Heart left ventricle (tissue), 16 donors: ENCODE data around the gene UBN2. TPM values are rescaled to one million over a fixed set of nuclear protein-coding genes. Genes with fewer than 3 reads are reported as not detected.

ENCODE experiments used
- ATAC-seq, 4 donors: fragments of 200-7000 bp; cut with Tn5 transposase; one replicate each; pipeline ENCODE4 v1.9.1; 2020 to 2022; ENCODE audit warnings: moderate library complexity in 4 of 4, mild to moderate bottlenecking in 3 of 4, moderate number of reproducible peaks in 1 of 4
- DNase-seq, 5 donors: peaks; one replicate each; pipeline ENCODE4 v3.0.0-alpha.2; 2020
- H3K27ac ChIP-seq, 12 donors: fragments of 200-600 bp; sonication (generic) in 4 of 12; one replicate each; pipeline versions ENCODE4 v1.5.0 to v1.8.0; 2016 to 2022; ENCODE audit warnings: mild to moderate bottlenecking in 2 of 12
- H3K27me3 ChIP-seq, 9 donors: fragments of 200-600 bp; sonication (generic) in 2 of 9; one replicate each; pipeline versions ENCODE4 v1.5.1 to v1.8.0; 2016 to 2022; ENCODE audit warnings: mild to moderate bottlenecking in 3 of 9
- H3K36me3 ChIP-seq, 9 donors: fragments of 200-600 bp; sonication (generic) in 2 of 9; one replicate each; pipeline versions ENCODE4 v1.5.0 to v1.8.0; 2018 to 2022; ENCODE audit warnings: mild to moderate bottlenecking in 2 of 9
- H3K4me1 ChIP-seq, 12 donors: fragments of 200-600 bp; sonication (generic) in 4 of 12; one replicate each; pipeline versions ENCODE4 v1.5.0 to v1.8.0; 2016 to 2022; ENCODE audit warnings: mild to moderate bottlenecking in 3 of 12
- H3K4me3 ChIP-seq, 12 donors: fragments of 200-600 bp; sonication (generic) in 4 of 12; one replicate each; pipeline versions ENCODE4 v1.5.0 to v1.8.0; 2017 to 2022; ENCODE audit warnings: mild to moderate bottlenecking in 9 of 12, moderate library complexity in 4 of 12
- H3K9me3 ChIP-seq, 12 donors: fragments of 200-600 bp; sonication (generic) in 4 of 12; one replicate each; pipeline versions ENCODE4 v1.5.0 to v1.8.0; 2016 to 2022; ENCODE audit warnings: mild to moderate bottlenecking in 1 of 12
- POLR2A ChIP-seq, 2 donors: fragments of 450-650 bp; IDR thresholded peaks; one replicate each; pipeline ENCODE4 v1.6.1; 2017; ENCODE audit warnings: antibody characterized with exemption in 2 of 2, mild to moderate bottlenecking in 2 of 2, moderate library complexity in 2 of 2
- WGBS, 4 donors: extraction: QIAGEN DNeasy Blood & Tissue Kit in 2 of 4; methylation state at CpG; one replicate each; pipeline versions ENCODE4 v1.1.5 to v1.1.7; 2013 to 2018; 5-methylcytosine and 5-hydroxymethylcytosine counted together
- intact Hi-C, 10 donors: fragments of 100-400 bp; cut with DNase I; formaldehyde crosslinking; loops; one replicate each; pipeline versions ENCODE4 v1.11.1 to v1.14.2; 2022
- polyA plus RNA-seq, 2 donors: library from polyadenylated mRNA; stranded (reverse); fragments of 200-250 nt; gene quantifications; one replicate each; pipeline ENCODE4 v1.2.3, GENCODE V29; 2013
- total RNA-seq, 9 donors: library from RNA; depleted of rRNA in 2 of 9; stranded (reverse); fragments of >200 nt in 2 of 9; fragmentation: NEBNext Ultra II Directional in 3 of 9; extraction: Animal tissue kit (Norgen Biotek cat#: 25700) in 3 of 9; gene quantifications; one replicate each; pipeline versions ENCODE4 v1.1.0 to v1.2.4, GENCODE V29; 2016 to 2023
- TF ChIP-seq, protein P1 (sequence below), 12 donors: fragments of 200-600 bp; sonication (generic) in 4 of 12; IDR thresholded peaks; one replicate each; pipeline versions ENCODE4 v1.5.0 to v1.8.0; 2018 to 2022; ENCODE audit warnings: antibody characterized with exemption in 12 of 12, mild to moderate bottlenecking in 5 of 12
- donor health status: ischemic (EF 13 %, LVEDD 7.1; RV severe dilation, severe dysfunction).
- donor health status: healthy with polysubstance abuse.
- donor health status: DM: no; HTN: yes; CAD: no.
- donor health status: DM: no; HTN: no; CAD: no.
- donor health status: ischemic (EF 25% LVEDD 6.9; RV normal size, moderate dysfunction).
- donor health status: ischemic (EF 25% LVEDD 5.7; RV mildly dilated, moderate dysfunction).
- donor health status: healthy.
- donor health status: DM: yes; HTN: yes; CAD: no.
- donor health status: ischemic (EF 35%, LVEDD 5.7; RV mildly dilated, moderate dysfunction).
- donor health status: nonischemic (EF 11% LVEDD 7.7; RV severe dilation, severe dysfunction).
- donor health status: DM: yes; HTN: yes; CAD: no.
- donor health status: PGD.
- donor health status: ischemic (EF 29% LVEDD 5.4; RV normal size, mild dysfunction).
- donor health status: nonischemic (EF 23%, LVEDD 6.1; RV moderate dilation, normal function).

UBN2 gene
- total and polyA plus RNA-seq, 11 donors: 3.3 to 26.9 (median 16.2) TPM

DNA sequence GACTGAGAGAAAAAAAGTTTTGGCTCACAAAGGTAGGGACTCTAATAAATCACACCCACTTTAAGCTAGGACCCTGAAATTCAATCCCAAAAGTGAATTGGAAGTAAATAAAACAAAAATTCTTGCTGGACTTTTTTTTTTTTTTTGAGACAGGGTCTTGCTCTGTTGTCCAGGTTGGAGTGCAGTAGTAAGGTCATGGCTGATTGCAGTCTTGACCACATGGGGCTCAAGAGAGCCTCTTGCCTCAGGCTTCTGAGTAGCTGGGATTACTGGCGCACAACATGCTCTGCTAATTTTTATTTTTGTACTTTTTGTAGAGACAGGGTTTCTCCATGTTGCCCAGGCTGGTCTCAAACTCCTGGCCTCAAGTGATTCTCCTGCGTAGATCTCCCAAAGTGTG is 123.7 kb downstream of the UBN2 start:
- peaks cover 0 to 16% (median 5%) of the 10 kb centered on the region in 9 donors for H3K36me3 ChIP-seq
- no peak for ATAC-seq
- no peaks in the 10 kb centered on the region for H3K27me3 ChIP-seq
- no peak for DNase-seq
- no peaks in the 10 kb centered on the region for H3K9me3 ChIP-seq
- peaks cover 0 to 12% (median 2%) of the 10 kb centered on the region in 12 donors for H3K4me1 ChIP-seq
- 96 to 98% (median 97%) methylated on average over 2 of the region's 2 CpGs for WGBS, 4 donors
- TF ChIP-seq POLR2A (IDR thresholded peaks at IDR 0.05): no peak
- TF ChIP-seq, protein P1, sequence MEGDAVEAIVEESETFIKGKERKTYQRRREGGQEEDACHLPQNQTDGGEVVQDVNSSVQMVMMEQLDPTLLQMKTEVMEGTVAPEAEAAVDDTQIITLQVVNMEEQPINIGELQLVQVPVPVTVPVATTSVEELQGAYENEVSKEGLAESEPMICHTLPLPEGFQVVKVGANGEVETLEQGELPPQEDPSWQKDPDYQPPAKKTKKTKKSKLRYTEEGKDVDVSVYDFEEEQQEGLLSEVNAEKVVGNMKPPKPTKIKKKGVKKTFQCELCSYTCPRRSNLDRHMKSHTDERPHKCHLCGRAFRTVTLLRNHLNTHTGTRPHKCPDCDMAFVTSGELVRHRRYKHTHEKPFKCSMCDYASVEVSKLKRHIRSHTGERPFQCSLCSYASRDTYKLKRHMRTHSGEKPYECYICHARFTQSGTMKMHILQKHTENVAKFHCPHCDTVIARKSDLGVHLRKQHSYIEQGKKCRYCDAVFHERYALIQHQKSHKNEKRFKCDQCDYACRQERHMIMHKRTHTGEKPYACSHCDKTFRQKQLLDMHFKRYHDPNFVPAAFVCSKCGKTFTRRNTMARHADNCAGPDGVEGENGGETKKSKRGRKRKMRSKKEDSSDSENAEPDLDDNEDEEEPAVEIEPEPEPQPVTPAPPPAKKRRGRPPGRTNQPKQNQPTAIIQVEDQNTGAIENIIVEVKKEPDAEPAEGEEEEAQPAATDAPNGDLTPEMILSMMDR (IDR thresholded peaks at IDR 0.05): no peak
- intact Hi-C loops: no loop called here
- H3K27ac ChIP-seq: no peak overlapping the region
- H3K4me3 ChIP-seq: no peak overlapping the region

DNA sequence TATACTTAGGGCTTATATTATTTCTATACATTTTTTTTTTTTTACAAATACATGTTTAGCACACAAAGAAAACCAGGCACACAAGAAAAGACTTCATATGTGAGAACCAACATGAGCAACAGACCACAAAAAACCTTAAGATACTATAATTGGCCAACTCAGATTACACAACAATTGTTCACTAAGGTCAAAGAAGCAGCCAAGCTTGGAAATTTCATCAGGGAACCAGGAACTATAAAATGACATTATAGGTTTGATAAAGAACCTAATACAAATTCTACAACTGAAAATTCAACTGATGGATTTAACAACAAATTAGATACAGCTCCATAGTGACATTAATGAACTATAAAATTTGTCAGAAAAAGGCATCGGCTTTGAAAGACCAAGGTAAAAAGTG is 124.3 kb downstream of the UBN2 start:
- intact Hi-C loops: no loop called here
- no peak for DNase-seq
- ATAC-seq: no peak
- H3K9me3 ChIP-seq: no peaks in the 10 kb centered on the region
- H3K4me1 ChIP-seq: peaks cover 0 to 12% (median 2%) of the 10 kb centered on the region in 12 donors
- no peak overlapping the region for H3K27ac ChIP-seq
- no peaks in the 10 kb centered on the region for H3K27me3 ChIP-seq
- H3K4me3 ChIP-seq: no peak overlapping the region
- H3K36me3 ChIP-seq: peaks cover 0 to 16% (median 2%) of the 10 kb centered on the region in 9 donors
- TF ChIP-seq, protein P1 (IDR thresholded peaks at IDR 0.05): no peak
- TF ChIP-seq POLR2A (IDR thresholded peaks at IDR 0.05): no peak
- WGBS, 4 donors: 97 to 98% (median 98%) methylated on average over 1 of the region's 1 CpG

Other genes with a start within 250 kb of the UBN2 start
- 1 to 10 TPM; 1.3 to 4.8 (median 2.1) TPM for gene KIAA1549, start 249.8 kb upstream of the UBN2 start, total RNA-seq
- gene KIAA1549, start 249.8 kb upstream of the UBN2 start, polyA plus RNA-seq: 1 to 10 TPM in 1 of 2 donors, under 1 TPM in 1; 0.91 to 1.4 TPM
- 1 to 10 TPM; 1.7 to 6.2 (median 3.7) TPM for gene ZC3HAV1L, start 195.2 kb upstream of the UBN2 start, total RNA-seq
- under 1 TPM; 0.46 to 0.80 TPM for gene ZC3HAV1L, start 195.2 kb upstream of the UBN2 start, polyA plus RNA-seq
- gene ZC3HAV1, start 121.5 kb upstream of the UBN2 start, total RNA-seq: 10 to 100 TPM in 4 of 9 donors, 1 to 10 TPM in 5; 5.2 to 31.9 (median 8.4) TPM
- gene ZC3HAV1, start 121.5 kb upstream of the UBN2 start, polyA plus RNA-seq: 1 to 10 TPM; 2.8 to 3.9 TPM
- 10 to 100 TPM; 19.0 to 60.0 (median 33.8) TPM for gene FMC1, start 110.1 kb downstream of the UBN2 start, total RNA-seq
- gene FMC1, start 110.1 kb downstream of the UBN2 start, polyA plus RNA-seq: 10 to 100 TPM; 21.8 to 95.7 TPM
- gene LUC7L2, start 128.7 kb downstream of the UBN2 start, total RNA-seq: 10 to 100 TPM; 29.4 to 55.4 (median 46.3) TPM
- 10 to 100 TPM; 29.8 to 39.3 TPM for gene LUC7L2, start 128.7 kb downstream of the UBN2 start, polyA plus RNA-seq